Measurements from ENCODE around the gene TEX264. TPM values are rescaled to one million over a fixed set of nuclear protein-coding genes. Genes with fewer than 3 reads are reported as not detected.
A peak's percentile ranks its signal among the peaks of the same experiment; 100 is the strongest.
"Not testable (repeated sequence)": the region's sequence is repeated elsewhere in the genome, so short reads cannot be mapped to it uniquely, and the experiment has no call there.

The TEX264 gene
- 34.7 TPM for total RNA-seq
- long read RNA-seq, transcript TEX264-201 (5 exons, 1,340 nt) = major isoform, 86 of 113 reads
- long read RNA-seq, partial matches to known transcripts = 8 of 113 reads
- long read RNA-seq, other reads (novel, unspliced or antisense) = 9 of 113 reads

- peak; percentile 96 for ATAC-seq (ENCODE audit: poor library complexity)
- intact Hi-C loops (cut with DNase I) = no loop called here
Measured at GRCh38 chr3:51670823-51671733, at the start of gene TEX264. TEX264 (plus strand) TSS chr3:51671252; CDS start chr3:51674305, 3,053 bp downstream.

GRCh38 chr3:51622413-51622812, 48.6 kb upstream of the TEX264 start:
- intact Hi-C loops (cut with DNase I) = no loop called here
- no peak for ATAC-seq (ENCODE audit: poor library complexity)
- no peak for DNase-seq

More at GRCh38 chr3:51670823-51671733, at the start of gene TEX264:
- peak; percentile 95 for DNase-seq

- intact Hi-C loops (cut with DNase I) = no loop called here
- DNase-seq (no peak), ATAC-seq (ENCODE audit: poor library complexity) (no peak)
Measured at GRCh38 chr3:51622868-51623267, 48.2 kb upstream of the TEX264 start.

- DNase-seq = no peak
- no peak for ATAC-seq (ENCODE audit: poor library complexity)
- intact Hi-C loops (cut with DNase I) = no loop called here
Measured at GRCh38 chr3:51630513-51630912, 40.5 kb upstream of the TEX264 start.

- no peak for ATAC-seq (ENCODE audit: poor library complexity)
- no peak for DNase-seq
- intact Hi-C loops (cut with DNase I) = no loop called here
Measured at GRCh38 chr3:51637144-51637940, 33.7 kb upstream of the TEX264 start.

- intact Hi-C loops (cut with DNase I) = no loop called here
- ATAC-seq (ENCODE audit: poor library complexity) (no peak), DNase-seq (no peak)
Measured at GRCh38 chr3:51637941-51638471, 33.0 kb upstream of the TEX264 start.

GRCh38 chr3:51642462-51642861, 28.6 kb upstream of the TEX264 start:
- no peak for ATAC-seq (ENCODE audit: poor library complexity)
- intact Hi-C loops (cut with DNase I) = no loop called here
- DNase-seq = no peak

- intact Hi-C loops (cut with DNase I) = no loop called here
- no peak for ATAC-seq (ENCODE audit: poor library complexity)
- DNase-seq = no peak
Measured at GRCh38 chr3:51646091-51646490, 25.0 kb upstream of the TEX264 start.

GRCh38 chr3:51652103-51652502, 18.9 kb upstream of the TEX264 start:
- DNase-seq; intact Hi-C loops (cut with DNase I); ATAC-seq (ENCODE audit: poor library complexity): not testable (repeated sequence)

GRCh38 chr3:51653409-51653808, 17.6 kb upstream of the TEX264 start:
- ATAC-seq (ENCODE audit: poor library complexity); intact Hi-C loops (cut with DNase I); DNase-seq: not testable (repeated sequence)

GRCh38 chr3:51657234-51657633, 13.8 kb upstream of the TEX264 start:
- no peak for ATAC-seq (ENCODE audit: poor library complexity)
- intact Hi-C loops (cut with DNase I) = no loop called here

GRCh38 chr3:51659942-51660341, 11.1 kb upstream of the TEX264 start:
- no peak for DNase-seq
- intact Hi-C loops (cut with DNase I) = loop anchor here (10.0 kb wide), 1 partner anchor 125 kb away; the partner anchor contains the start of gene RAD54L2
- ATAC-seq (ENCODE audit: poor library complexity) = no peak

More at GRCh38 chr3:51657234-51657633, 13.8 kb upstream of the TEX264 start:
- no peak for DNase-seq

GRCh38 chr3:51662456-51662855, 8.6 kb upstream of the TEX264 start:
- no peak for DNase-seq
- intact Hi-C loops (cut with DNase I) = loop anchor here (10.0 kb wide), 1 partner anchor 128 kb away; the partner anchor contains the start of gene RAD54L2
- ATAC-seq (ENCODE audit: poor library complexity) = no peak

GRCh38 chr3:51668756-51669155, 2.3 kb upstream of the TEX264 start:
- intact Hi-C loops (cut with DNase I) = loop anchor here (2.0 to 10.0 kb wide), 2 partner anchors 134 to 166 kb away; partner anchors contain the start of gene RAD54L2
- DNase-seq (no peak), ATAC-seq (ENCODE audit: poor library complexity) (no peak)

- DNase-seq = peak; percentile 93
- ATAC-seq (ENCODE audit: poor library complexity) = peak; percentile 39
- intact Hi-C loops (cut with DNase I) = loop anchor here (2.0 to 10.0 kb wide), 2 partner anchors 135 to 167 kb away; partner anchors contain the start of gene RAD54L2
Measured at GRCh38 chr3:51669241-51670052, 1.6 kb upstream of the TEX264 start.

GRCh38 chr3:51670053-51670822, 814 bp upstream of the TEX264 start:
- DNase-seq = no peak
- intact Hi-C loops (cut with DNase I) = no loop called here
- no peak for ATAC-seq (ENCODE audit: poor library complexity)
